Frontal cortex (tissue), 4 donors: Measurements from ENCODE around the gene HUWE1. TPM values are rescaled to one million over a fixed set of nuclear protein-coding genes. Genes with fewer than 3 reads are reported as not detected.
A peak's percentile ranks its signal among the peaks of the same experiment; 100 is the strongest.
"Not testable (repeated sequence)": the region's sequence is repeated elsewhere in the genome, so short reads cannot be mapped to it uniquely, and the experiment has no call there.

Experiments used
- DNase-seq, 2 donors: peaks; one replicate each; pipeline ENCODE4 v3.0.0; 2012; ENCODE audit warnings: low spot score in 2 of 2
- FAIRE-seq: peaks from 2 replicates; lab custom pipeline; 2012; peaks lifted over from hg19 to GRCh38; lab: Jason Lieb, UNC
- total RNA-seq: library from RNA; depleted of rRNA; stranded (reverse); fragments of >200 nt; gene quantifications from one replicate; pipeline ENCODE4 v1.2.3, GENCODE V29; 2014
- donor health status: control.
- donor health status: control.
- donor health status: control.

Gene HUWE1
- 83.2 TPM for total RNA-seq

- no peak for FAIRE-seq
Observed at GRCh38 chrX:53686151-53686885, at the start of gene HUWE1. Gene HUWE1 (minus strand): TSS chrX:53686719. CDS start chrX:53654107, 32,612 bp downstream.

GRCh38 chrX:53732797-53733196 is 46.3 kb upstream of the HUWE1 start:
- DNase-seq (no peak), FAIRE-seq (no peak)

More at GRCh38 chrX:53686151-53686885, at the start of gene HUWE1:
- DNase-seq, result peak; percentile 43 to 52

- FAIRE-seq, result no peak
- DNase-seq, result no peak
Observed at GRCh38 chrX:53729751-53730150, 43.2 kb upstream of the HUWE1 start.

GRCh38 chrX:53728506-53728905 is 42.0 kb upstream of the HUWE1 start:
- no peak for DNase-seq
- no peak for FAIRE-seq

GRCh38 chrX:53724872-53725271 is 38.4 kb upstream of the HUWE1 start:
- FAIRE-seq (no peak), DNase-seq (no peak)

- no peak for FAIRE-seq
- no peak for DNase-seq
Observed at GRCh38 chrX:53723381-53723780, 36.9 kb upstream of the HUWE1 start.

GRCh38 chrX:53721610-53722009 is 35.1 kb upstream of the HUWE1 start:
- DNase-seq, FAIRE-seq: not testable (repeated sequence)

- DNase-seq, FAIRE-seq: not testable (repeated sequence)
Observed at GRCh38 chrX:53719666-53720065, 33.1 kb upstream of the HUWE1 start.

- FAIRE-seq, result no peak
Observed at GRCh38 chrX:53718073-53718472, 31.6 kb upstream of the HUWE1 start.

GRCh38 chrX:53717205-53717604 is 30.7 kb upstream of the HUWE1 start:
- no peak for FAIRE-seq
- no peak for DNase-seq

More at GRCh38 chrX:53718073-53718472, 31.6 kb upstream of the HUWE1 start:
- DNase-seq, result no peak

- no peak for DNase-seq
Observed at GRCh38 chrX:53716328-53717088, 30.0 kb upstream of the HUWE1 start.

GRCh38 chrX:53715346-53715924 is 28.9 kb upstream of the HUWE1 start:
- no peak for DNase-seq
- FAIRE-seq, result no peak

More at GRCh38 chrX:53716328-53717088, 30.0 kb upstream of the HUWE1 start:
- FAIRE-seq, result no peak

GRCh38 chrX:53714580-53715345 is 28.2 kb upstream of the HUWE1 start:
- no peak for FAIRE-seq
- no peak for DNase-seq

GRCh38 chrX:53713987-53714579 is 27.6 kb upstream of the HUWE1 start:
- DNase-seq (no peak), FAIRE-seq (no peak)

GRCh38 chrX:53711436-53711835 is 24.9 kb upstream of the HUWE1 start:
- no peak for FAIRE-seq
- DNase-seq, result no peak

- FAIRE-seq (no peak), DNase-seq (no peak)
Observed at GRCh38 chrX:53704854-53705253, 18.3 kb upstream of the HUWE1 start.

- FAIRE-seq (no peak), DNase-seq (no peak)
Observed at GRCh38 chrX:53704294-53704693, 17.8 kb upstream of the HUWE1 start.

GRCh38 chrX:53695946-53696549 is 9.5 kb upstream of the HUWE1 start:
- DNase-seq (no peak), FAIRE-seq (no peak)

GRCh38 chrX:53694642-53695041 is 8.1 kb upstream of the HUWE1 start:
- DNase-seq (no peak), FAIRE-seq (no peak)
